GM18508 (cell line): ENCODE data around the gene GCDH.
"Not testable (repeated sequence)": the region's sequence is repeated elsewhere in the genome, so short reads cannot be mapped to it uniquely, and the experiment has no call there.

Experiments used
- ATAC-seq: cut with Tn5 transposase; IDR thresholded peaks from one replicate; pipeline ENCODE4 v1.9.1; 2021; ENCODE audit warnings: moderate number of reproducible peaks; ENCODE audit not compliant: insufficient read depth, unreplicated experiment

The GCDH gene

GRCh38 chr19:12872255-12872654, 18.7 kb upstream of the GCDH start:
- ATAC-seq: no peak

GRCh38 chr19:12872941-12873890, 17.7 kb upstream of the GCDH start:
- ATAC-seq: no peak

DNA sequence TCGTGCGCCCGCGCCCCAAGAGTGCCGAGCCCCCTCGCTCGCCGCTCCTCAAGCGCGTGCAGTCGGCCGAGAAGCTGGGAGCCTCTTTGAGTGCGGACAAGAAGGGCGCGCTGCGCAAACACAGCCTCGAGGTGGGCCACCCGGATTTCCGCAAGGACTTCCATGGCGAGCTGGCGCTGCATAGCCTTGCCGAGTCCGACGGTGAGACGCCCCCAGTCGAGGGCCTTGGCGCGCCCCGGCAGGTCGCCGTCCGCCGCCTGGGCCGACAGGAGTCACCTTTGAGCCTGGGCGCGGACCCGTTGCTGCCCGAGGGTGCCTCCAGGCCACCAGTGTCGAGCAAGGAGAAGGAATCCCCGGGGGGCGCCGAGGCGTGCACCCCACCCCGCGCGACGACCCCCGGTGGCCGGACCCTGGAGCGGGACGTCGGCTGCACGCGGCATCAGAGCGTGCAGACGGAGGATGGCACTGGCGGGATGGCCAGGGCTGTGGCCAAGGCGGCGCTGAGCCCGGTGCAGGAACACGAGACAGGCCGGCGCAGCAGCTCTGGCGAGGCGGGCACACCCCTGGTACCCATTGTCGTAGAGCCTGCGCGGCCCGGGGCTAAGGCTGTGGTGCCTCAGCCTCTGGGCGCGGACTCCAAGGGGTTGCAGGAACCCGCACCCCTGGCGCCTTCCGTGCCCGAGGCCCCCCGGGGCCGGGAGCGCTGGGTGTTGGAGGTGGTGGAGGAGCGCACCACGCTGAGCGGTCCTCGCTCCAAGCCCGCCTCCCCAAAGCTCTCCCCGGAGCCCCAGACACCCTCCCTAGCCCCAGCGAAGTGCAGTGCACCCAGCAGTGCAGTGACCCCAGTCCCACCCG, 16.8 kb upstream of the GCDH start:
- ATAC-seq: no peak

- ATAC-seq: no peak
Measured at GRCh38 chr19:12875086-12875485, 15.9 kb upstream of the GCDH start.

- ATAC-seq: no peak
Measured at GRCh38 chr19:12880551-12881171, 10.3 kb upstream of the GCDH start.

DNA sequence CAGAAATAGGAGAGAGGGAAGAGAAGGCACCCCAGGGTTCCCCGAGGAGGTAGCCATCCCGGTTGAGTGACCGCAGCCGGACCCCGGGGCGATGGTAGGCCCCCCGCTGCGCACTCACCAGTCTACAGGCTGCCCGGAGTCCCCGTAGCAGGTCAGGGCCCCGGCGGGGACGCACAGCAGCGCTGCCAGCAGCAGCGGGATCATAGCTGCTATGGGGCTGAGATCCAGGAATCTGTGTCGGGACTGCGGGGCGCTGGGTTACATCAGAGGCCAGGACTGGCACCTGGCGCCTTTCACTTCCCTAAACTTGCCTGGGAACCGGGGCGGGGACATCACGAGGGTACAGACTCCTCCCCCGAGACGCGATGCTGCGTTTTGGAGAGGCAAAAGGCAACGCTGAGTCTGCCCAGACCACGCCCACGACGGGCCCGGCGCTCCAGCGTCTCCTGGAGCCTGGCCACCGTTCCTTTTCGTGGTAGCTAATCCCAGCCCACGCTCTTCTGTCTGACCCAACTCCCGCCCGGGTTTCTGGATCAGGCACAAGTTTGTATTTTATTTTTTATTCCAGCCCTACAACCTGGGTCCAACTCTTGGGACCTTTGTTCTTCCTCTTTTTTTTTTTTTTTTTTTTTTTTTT, 9.7 kb upstream of the GCDH start, which contains the start of gene DNASE2:
Gene DNASE2 (minus strand): TSS at position 278 of the 637 bp plus-strand sequence. CDS start 74 bp downstream, at position 204.
- ATAC-seq: no peak

DNA sequence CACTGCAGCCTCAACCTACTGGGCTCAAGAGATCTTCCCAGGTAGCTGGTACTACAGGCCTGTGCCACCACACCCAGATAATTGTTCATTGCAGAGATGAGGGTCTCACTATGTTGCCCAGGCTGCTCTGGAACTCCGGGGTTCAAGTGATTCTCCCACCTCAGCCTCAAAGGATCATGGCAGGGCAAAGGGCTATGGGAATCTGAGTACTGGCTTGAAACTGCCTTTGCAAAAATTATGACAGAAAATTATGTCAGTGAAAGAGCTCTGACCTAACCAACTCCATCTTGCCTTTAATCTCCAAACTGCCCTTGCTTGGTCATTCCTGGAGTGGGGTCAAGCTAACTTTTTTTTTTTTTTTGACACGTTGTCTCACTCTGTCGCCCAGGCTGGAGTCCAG, 8.4 kb upstream of the GCDH start:
- ATAC-seq: no peak

GRCh38 chr19:12884202-12884601, 6.8 kb upstream of the GCDH start:
- no peak for ATAC-seq

GRCh38 chr19:12884627-12884925, 6.4 kb upstream of the GCDH start:
- no peak for ATAC-seq

DNA sequence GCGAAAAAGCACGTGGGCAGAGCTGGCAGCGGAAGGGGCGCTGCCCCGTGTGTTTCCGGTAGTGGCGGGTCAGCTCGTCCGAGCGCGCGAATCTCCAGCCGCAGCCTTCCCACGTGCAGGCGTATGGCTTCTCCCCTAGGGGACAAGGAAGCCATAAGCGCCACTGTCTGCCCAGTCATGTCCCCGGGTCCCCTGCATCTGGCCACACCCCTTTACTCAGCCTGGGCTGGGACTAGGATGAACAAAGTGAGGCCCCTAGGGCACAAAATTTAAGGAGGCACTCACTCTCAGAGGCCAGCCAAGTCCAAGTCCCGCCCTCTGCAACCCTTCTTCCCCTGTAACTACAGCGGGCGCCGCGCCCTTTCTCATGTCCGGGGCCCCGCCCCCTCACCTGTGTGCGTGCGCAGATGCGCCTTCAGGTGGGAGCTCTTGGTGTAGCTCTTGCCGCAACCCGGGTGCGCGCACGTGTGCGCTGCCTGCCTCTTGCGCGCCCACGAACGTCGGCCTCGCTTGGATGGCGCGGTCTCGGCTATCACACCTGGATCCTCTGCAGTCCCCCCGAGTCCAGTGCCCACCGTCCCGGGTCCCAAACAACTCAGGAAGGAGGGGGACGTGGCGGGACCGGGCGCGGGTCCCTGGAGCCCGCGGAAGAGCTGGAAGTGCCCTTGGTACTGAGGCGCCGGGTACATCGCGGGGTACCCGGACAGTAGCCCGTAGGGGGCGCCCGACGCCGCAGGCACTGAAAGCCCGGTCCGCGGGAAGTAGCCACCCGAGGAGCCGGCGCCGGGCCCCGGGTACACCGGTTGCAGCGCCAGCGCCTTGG, 5.8 kb upstream of the GCDH start:
- ATAC-seq: no peak

DNA sequence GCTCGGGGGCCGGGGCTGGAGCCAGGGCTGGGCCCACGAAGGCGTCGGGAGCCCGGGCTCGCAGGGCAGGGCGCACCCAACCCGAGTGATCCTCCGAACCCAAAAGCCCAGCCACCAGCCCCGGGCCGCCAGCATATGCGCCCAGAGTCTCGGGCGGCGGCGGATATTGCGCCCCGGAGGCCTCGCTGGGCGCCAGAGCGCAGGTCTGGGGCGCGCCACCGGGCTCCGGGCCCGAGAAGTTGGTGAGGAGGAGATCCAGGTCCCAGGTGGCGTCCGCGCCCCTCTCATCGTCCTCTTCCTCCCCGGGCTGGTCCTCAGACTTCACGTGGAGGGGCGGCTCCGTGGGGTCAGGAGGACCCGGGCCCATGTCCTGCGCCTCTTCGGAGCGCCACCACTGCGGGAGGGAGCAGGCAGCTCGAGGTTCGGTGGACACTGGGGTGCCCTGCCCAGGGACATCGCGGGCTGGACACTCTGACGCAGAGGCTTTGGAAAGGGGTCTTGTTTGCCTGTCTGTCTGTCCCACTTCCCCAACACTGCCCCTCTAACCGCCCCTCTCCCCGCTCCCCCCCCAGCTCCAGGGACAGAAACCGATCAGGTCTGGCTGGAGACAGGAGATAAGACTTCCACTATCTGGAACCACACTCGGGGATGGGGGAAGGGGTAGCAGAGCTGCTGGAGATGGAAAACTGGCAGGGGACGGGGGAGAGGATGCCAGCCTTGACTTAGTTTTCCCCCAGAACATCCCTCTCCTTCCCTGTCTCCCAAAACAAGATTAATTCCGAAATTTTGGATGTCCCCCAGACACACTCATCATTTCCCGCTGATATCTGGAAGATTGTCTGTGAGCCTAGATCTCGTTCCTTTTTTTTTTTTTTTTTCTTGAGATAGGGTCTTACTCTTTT, 5.0 kb upstream of the GCDH start:
- ATAC-seq: no peak

- ATAC-seq: no peak
Measured at GRCh38 chr19:12886651-12886968, 4.3 kb upstream of the GCDH start.

DNA sequence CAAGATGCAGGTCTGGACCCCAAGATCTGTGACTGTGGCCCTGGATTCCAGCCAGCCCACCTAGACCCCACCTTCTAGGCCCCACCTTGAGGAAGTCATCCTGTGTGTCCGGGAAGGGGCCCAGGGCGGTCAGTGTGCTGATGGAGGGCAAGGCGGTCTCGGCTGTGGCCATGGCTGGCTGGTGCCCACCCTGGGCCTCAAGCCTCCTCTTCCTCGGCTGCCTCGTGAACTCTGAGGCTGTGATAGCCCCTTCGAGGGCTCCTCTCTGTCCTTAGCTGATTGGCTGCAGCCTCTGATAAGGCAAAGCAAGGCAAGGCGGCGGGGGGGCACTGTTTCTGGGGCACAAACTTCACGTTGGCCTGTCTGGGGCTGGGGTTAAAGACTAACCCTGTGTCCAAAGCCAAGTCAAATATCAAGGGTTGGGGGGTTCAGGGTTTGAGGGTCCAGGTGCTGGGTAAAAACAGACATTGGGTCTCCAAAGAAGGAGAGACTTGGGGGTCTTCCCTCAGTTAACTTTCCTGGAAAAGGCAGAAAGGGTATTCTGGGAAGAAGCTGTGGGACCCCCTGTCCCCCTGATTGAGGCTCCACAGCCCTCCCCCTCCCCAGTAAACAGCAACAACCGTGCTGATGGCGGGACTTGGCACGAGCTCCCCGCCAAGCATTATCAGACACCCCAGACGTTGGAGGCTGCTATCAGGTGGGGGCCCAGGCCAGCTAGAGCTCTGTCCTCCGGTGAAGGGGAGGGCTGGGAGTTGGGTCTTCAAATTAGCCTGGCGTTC, 3.8 kb upstream of the GCDH start, which contains the start of gene KLF1:
Gene KLF1 (minus strand): TSS at position 233 of the 779 bp plus-strand sequence. CDS start 61 bp downstream, at position 172.
- ATAC-seq: no peak

GRCh38 chr19:12888006-12888603, 2.9 kb upstream of the GCDH start:
- no peak for ATAC-seq

- not testable (repeated sequence) for ATAC-seq
Measured at GRCh38 chr19:12890299-12890786, 617 bp upstream of the GCDH start.

DNA sequence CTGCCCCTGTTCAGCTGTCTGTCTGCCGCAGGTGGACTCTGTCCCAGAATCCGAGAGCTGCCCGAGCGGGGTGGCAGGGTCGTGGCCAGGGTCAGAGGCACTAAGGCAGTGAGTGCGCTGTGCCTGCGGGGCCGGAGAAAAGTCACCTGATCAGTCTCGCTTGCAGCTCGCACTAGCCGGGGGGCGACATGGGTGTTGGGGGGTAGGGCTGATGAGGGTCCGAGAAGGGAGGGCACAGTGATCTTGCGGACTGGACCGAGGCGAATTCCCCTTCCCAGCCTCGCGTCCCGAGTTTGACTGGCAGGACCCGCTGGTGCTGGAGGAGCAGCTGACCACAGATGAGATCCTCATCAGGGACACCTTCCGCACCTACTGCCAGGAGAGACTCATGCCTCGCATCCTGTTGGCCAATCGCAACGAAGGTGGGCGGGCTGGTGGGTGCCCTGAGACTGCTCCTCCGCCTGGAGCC, 627 bp downstream of the GCDH start:
- no peak for ATAC-seq

- ATAC-seq: no peak
Measured at GRCh38 chr19:12893582-12893981, 2.6 kb downstream of the GCDH start.
